HepG2 (cell line): Measurements from ENCODE around the gene TMEM125. TPM values are rescaled to one million over a fixed set of nuclear protein-coding genes. Genes with fewer than 3 reads are reported as not detected.

Experiments used
- GABPA ChIP-seq, 2 experiments: IDR thresholded peaks; 2 replicates each; pipeline ENCODE4 v1.6.1; 2011 to 2016; ENCODE audit warnings: low read depth in 2 of 2, low read length in 1 of 2, missing biosample characterization in 1 of 2, missing genetic modification characterization in 1 of 2
- HNF4A ChIP-seq: sonication (generic); formaldehyde crosslinking; IDR thresholded peaks from 2 replicates; pipeline ENCODE4 v1.4.0; 2020; ENCODE audit warnings: missing genetic modification reagents
- JUN ChIP-seq: sonication (generic); formaldehyde crosslinking; IDR thresholded peaks from 2 replicates; pipeline ENCODE4 v1.4.0; 2020; ENCODE audit warnings: mild to moderate bottlenecking, missing genetic modification reagents
- NFE2L2 ChIP-seq: fragments of 150-350 bp; IDR thresholded peaks from 2 replicates; pipeline ENCODE4 v1.6.1; 2014; ENCODE audit warnings: low read length
- POGK ChIP-seq: sonication (generic); formaldehyde crosslinking; conservative IDR thresholded peaks from 2 replicates; pipeline ENCODE4 v1.8.0; 2022; ENCODE audit warnings: mild to moderate bottlenecking, moderate library complexity, missing genetic modification reagents
- SETDB1 ChIP-seq: sonication (generic); formaldehyde crosslinking; IDR thresholded peaks from 2 replicates; pipeline ENCODE4 v1.5.1; 2020; ENCODE audit warnings: missing genetic modification reagents, mild to moderate bottlenecking, borderline replicate concordance
- ZBTB7A ChIP-seq: sonication (generic); formaldehyde crosslinking; IDR thresholded peaks from 2 replicates; pipeline ENCODE4 v1.8.0; 2022; ENCODE audit warnings: mild to moderate bottlenecking, missing genetic modification reagents
- ZNF260 ChIP-seq: sonication (generic); formaldehyde crosslinking; IDR thresholded peaks from 2 replicates; pipeline ENCODE4 v1.4.0; 2020; ENCODE audit warnings: missing genetic modification reagents, low read depth, mild to moderate bottlenecking, borderline replicate concordance
- ZNF446 ChIP-seq: sonication (generic); formaldehyde crosslinking; IDR thresholded peaks from 2 replicates; pipeline ENCODE4 v1.5.0; 2020; ENCODE audit warnings: mild to moderate bottlenecking, missing genetic modification reagents
- ZNF564 ChIP-seq: sonication (generic); formaldehyde crosslinking; IDR thresholded peaks from 2 replicates; pipeline ENCODE4 v1.8.1; 2023; ENCODE audit warnings: mild to moderate bottlenecking, missing genetic modification reagents
- ZNF746 ChIP-seq: sonication (generic); formaldehyde crosslinking; IDR thresholded peaks from 2 replicates; pipeline ENCODE4 v1.8.0; 2022; ENCODE audit warnings: mild to moderate bottlenecking, missing genetic modification reagents
- ZNF776 ChIP-seq: sonication (generic); formaldehyde crosslinking; IDR thresholded peaks from 2 replicates; pipeline ENCODE4 v1.4.0; 2020; ENCODE audit warnings: mild to moderate bottlenecking, missing genetic modification reagents
- ZNF788 ChIP-seq: sonication (generic); formaldehyde crosslinking; IDR thresholded peaks from 2 replicates; pipeline ENCODE4 v1.5.0; 2020; ENCODE audit warnings: mild to moderate bottlenecking, missing genetic modification reagents, borderline replicate concordance
- ZNF879 ChIP-seq: sonication (generic); formaldehyde crosslinking; IDR thresholded peaks from 2 replicates; pipeline ENCODE4 v1.8.1; 2023; ENCODE audit warnings: missing genetic modification reagents
- ZSCAN21 ChIP-seq: sonication (generic); formaldehyde crosslinking; IDR thresholded peaks from 2 replicates; pipeline ENCODE4 v1.8.0; 2022; ENCODE audit warnings: mild to moderate bottlenecking, missing genetic modification reagents, moderate library complexity, borderline replicate concordance
- polyA plus RNA-seq, 8 experiments: library from polyadenylated mRNA; depleted of rRNA in 3 of 8; stranded (reverse) in 7 of 8; unstranded in 1 of 8; fragments of >200 nt; fragmentation: Illumina TruSeq in 4 of 8; extraction: Trizol in 4 of 8; gene quantifications; 2 replicates each; pipeline versions ENCODE4 v1.2.1 to v1.2.3, GENCODE V29; 2011 to 2016; ENCODE audit warnings: low read depth in 4 of 8, missing spikeins in 1 of 8, mixed read lengths in 1 of 8; ENCODE audit not compliant: insufficient read depth in 1 of 8
- total RNA-seq, 5 experiments: library from RNA; depleted of rRNA; stranded (reverse); fragments of >200 nt; fragmentation: Illumina TruSeq; extraction: Trizol; gene quantifications; 2 replicates each; pipeline ENCODE4 v1.2.3, GENCODE V29; 2016; ENCODE audit warnings: low read depth in 1 of 5
- TF ChIP-seq, protein P1 (sequence below): sonication (generic); formaldehyde crosslinking; IDR thresholded peaks from 2 replicates; pipeline ENCODE4 v1.5.0; 2020; ENCODE audit warnings: mild to moderate bottlenecking, missing genetic modification reagents
- TF ChIP-seq, protein P2 (sequence below): sonication (generic); formaldehyde crosslinking; IDR thresholded peaks from 2 replicates; pipeline ENCODE4 v1.5.0; 2020; ENCODE audit warnings: missing genetic modification reagents, mild to moderate bottlenecking, borderline replicate concordance
- TF ChIP-seq, protein P3 (sequence below): sonication (generic); formaldehyde crosslinking; IDR thresholded peaks from 2 replicates; pipeline ENCODE4 v1.4.0; 2020; ENCODE audit warnings: mild to moderate bottlenecking, missing genetic modification reagents
- TF ChIP-seq, protein P4 (sequence below): IDR thresholded peaks from 2 replicates; pipeline ENCODE4 v1.6.1; 2016; ENCODE audit warnings: mild to moderate bottlenecking

Gene TMEM125
- total and polyA plus RNA-seq, 2 of the 13 experiments (the other 11 are each of a cell fraction or from before 2014, with no cell fraction given), result 0.03 TPM; not detected in 1

DNA sequence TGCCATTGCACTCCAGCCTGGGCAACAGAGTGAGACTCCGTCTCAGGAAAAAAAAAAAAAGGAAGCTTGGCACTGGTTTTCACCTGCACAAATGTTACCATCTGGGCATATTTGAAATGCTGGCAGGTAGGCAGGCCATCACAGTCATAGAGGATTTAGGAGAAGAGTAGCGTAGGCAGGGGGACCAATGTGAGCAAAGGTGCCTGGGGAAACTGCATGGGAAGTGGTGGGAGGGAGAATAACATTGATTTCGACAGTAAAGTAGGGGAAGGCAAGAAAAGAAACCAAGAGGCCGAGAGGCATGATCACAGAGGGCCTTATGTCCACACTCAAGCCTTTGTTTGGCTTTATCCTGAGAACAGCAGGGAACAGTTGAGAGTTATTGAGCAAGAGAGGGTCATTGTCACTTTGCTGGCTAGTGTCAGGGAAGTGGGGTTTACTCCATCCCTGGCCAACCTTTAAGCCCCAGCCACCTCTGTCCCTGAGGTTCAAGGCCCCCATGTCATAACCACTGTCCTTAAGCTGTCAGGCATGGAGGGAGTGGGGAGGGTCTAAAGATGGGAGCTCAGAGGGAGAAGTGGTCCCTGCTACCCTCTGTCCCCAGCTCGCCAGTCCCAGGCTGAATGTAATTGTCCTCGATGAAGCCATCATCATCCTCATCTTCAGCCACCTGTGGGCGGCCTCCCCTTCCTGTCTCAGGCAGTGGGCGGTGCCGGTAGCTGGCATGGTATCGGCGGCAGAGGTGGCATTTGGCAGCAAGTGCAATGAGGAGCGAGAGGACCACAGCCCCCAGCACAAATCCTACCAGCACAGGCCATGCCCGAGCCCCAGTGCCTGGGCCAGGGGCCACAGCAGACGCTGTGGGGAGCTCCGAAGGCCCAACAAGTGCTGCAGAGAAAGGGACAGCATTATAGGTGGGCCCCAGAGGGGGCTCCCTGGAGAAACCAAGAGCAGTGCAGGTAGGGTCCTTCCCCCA lies 12.7 kb downstream of the TMEM125 start (continued):
- TF ChIP-seq, protein P1, sequence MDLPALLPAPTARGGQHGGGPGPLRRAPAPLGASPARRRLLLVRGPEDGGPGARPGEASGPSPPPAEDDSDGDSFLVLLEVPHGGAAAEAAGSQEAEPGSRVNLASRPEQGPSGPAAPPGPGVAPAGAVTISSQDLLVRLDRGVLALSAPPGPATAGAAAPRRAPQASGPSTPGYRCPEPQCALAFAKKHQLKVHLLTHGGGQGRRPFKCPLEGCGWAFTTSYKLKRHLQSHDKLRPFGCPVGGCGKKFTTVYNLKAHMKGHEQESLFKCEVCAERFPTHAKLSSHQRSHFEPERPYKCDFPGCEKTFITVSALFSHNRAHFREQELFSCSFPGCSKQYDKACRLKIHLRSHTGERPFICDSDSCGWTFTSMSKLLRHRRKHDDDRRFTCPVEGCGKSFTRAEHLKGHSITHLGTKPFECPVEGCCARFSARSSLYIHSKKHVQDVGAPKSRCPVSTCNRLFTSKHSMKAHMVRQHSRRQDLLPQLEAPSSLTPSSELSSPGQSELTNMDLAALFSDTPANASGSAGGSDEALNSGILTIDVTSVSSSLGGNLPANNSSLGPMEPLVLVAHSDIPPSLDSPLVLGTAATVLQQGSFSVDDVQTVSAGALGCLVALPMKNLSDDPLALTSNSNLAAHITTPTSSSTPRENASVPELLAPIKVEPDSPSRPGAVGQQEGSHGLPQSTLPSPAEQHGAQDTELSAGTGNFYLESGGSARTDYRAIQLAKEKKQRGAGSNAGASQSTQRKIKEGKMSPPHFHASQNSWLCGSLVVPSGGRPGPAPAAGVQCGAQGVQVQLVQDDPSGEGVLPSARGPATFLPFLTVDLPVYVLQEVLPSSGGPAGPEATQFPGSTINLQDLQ (CRISPR knock-in tag), result no peak
- TF ChIP-seq ZNF260 (CRISPR knock-in tag) (no peak), ZBTB7A (CRISPR knock-in tag) (no peak), POGK (CRISPR knock-in tag) (no peak), GABPA (IDR thresholded peaks at IDR 0.05; ENCODE audit: low read depth, low read length) (no peak), GABPA (CRISPR knock-in tag; IDR thresholded peaks at IDR 0.05; ENCODE audit: low read depth) (0 out of 2 replicates have a peak, but pooled peaks have one; percentile 9), ZNF788 (CRISPR knock-in tag) (no peak), HNF4A (CRISPR knock-in tag) (peak; percentile 87), ZNF879 (CRISPR knock-in tag) (no peak), JUN (CRISPR knock-in tag) (no peak), SETDB1 (no peak), ZNF746 (0 out of 2 replicates have a peak, but pooled peaks have one; percentile 13), ZNF776 (no peak), ZNF446 (CRISPR knock-in tag) (no peak), ZSCAN21 (CRISPR knock-in tag) (no peak; the same call in 1 of the 2 replicates), NFE2L2 (no peak), ZNF564 (CRISPR knock-in tag) (no peak)
- TF ChIP-seq, protein P2, sequence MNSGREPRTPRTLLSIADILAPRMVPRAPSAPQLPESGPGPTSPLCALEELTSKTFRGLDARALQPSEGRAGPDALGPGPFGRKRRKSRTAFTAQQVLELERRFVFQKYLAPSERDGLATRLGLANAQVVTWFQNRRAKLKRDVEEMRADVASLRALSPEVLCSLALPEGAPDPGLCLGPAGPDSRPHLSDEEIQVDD, result no peak
- TF ChIP-seq, protein P3, sequence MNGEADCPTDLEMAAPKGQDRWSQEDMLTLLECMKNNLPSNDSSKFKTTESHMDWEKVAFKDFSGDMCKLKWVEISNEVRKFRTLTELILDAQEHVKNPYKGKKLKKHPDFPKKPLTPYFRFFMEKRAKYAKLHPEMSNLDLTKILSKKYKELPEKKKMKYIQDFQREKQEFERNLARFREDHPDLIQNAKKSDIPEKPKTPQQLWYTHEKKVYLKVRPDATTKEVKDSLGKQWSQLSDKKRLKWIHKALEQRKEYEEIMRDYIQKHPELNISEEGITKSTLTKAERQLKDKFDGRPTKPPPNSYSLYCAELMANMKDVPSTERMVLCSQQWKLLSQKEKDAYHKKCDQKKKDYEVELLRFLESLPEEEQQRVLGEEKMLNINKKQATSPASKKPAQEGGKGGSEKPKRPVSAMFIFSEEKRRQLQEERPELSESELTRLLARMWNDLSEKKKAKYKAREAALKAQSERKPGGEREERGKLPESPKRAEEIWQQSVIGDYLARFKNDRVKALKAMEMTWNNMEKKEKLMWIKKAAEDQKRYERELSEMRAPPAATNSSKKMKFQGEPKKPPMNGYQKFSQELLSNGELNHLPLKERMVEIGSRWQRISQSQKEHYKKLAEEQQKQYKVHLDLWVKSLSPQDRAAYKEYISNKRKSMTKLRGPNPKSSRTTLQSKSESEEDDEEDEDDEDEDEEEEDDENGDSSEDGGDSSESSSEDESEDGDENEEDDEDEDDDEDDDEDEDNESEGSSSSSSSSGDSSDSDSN (CRISPR knock-in tag), result peak; percentile 42; the same call in 1 of the 2 replicates
- TF ChIP-seq, protein P4, sequence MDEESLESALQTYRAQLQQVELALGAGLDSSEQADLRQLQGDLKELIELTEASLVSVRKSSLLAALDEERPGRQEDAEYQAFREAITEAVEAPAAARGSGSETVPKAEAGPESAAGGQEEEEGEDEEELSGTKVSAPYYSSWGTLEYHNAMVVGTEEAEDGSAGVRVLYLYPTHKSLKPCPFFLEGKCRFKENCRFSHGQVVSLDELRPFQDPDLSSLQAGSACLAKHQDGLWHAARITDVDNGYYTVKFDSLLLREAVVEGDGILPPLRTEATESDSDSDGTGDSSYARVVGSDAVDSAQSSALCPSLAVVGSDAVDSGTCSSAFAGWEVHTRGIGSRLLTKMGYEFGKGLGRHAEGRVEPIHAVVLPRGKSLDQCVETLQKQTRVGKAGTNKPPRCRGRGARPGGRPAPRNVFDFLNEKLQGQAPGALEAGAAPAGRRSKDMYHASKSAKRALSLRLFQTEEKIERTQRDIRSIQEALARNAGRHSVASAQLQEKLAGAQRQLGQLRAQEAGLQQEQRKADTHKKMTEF (CRISPR knock-in tag), result peak; percentile 57; the same call in 1 of the 2 replicates
